GM19193 (cell line): ENCODE results near the gene CEP170B.

Experiments
- POLR2A ChIP-seq: IDR thresholded peaks from 4 replicates; pipeline ENCODE4 v1.6.1; 2011; ENCODE audit not compliant: insufficient read depth, insufficient read length; ENCODE audit errors: extremely low read depth

The CEP170B gene

GRCh38 chr14:104933746-104934733 lies 69.0 kb downstream of the CEP170B start:
- no peak for TF ChIP-seq POLR2A

GRCh38 chr14:104935026-104935650 lies 70.1 kb downstream of the CEP170B start:
- TF ChIP-seq POLR2A = no peak

- TF ChIP-seq POLR2A = no peak
These were observed 70.9 kb downstream of the CEP170B start for GRCh38 chr14:104935955-104936354.

- TF ChIP-seq POLR2A = no peak
These were observed 71.5 kb downstream of the CEP170B start for GRCh38 chr14:104936361-104937155.

- TF ChIP-seq POLR2A = no peak
These were observed 72.1 kb downstream of the CEP170B start for GRCh38 chr14:104937161-104937560.

GRCh38 chr14:104937694-104938365 lies 72.8 kb downstream of the CEP170B start:
- TF ChIP-seq POLR2A = no peak

GRCh38 chr14:104938436-104938835 lies 73.4 kb downstream of the CEP170B start:
- TF ChIP-seq POLR2A = no peak

GRCh38 chr14:104938960-104939359 lies 73.9 kb downstream of the CEP170B start:
- no peak for TF ChIP-seq POLR2A

- TF ChIP-seq POLR2A = no peak
These were observed 74.8 kb downstream of the CEP170B start for GRCh38 chr14:104939666-104940410.

- TF ChIP-seq POLR2A = no peak
These were observed 75.6 kb downstream of the CEP170B start for GRCh38 chr14:104940526-104941150.

- TF ChIP-seq POLR2A = no peak
These were observed 76.7 kb downstream of the CEP170B start for GRCh38 chr14:104941508-104942365.

GRCh38 chr14:104942586-104942985 lies 77.5 kb downstream of the CEP170B start:
- TF ChIP-seq POLR2A = no peak
